HL-60 (cell line): ENCODE results near the gene CD300LB.
A peak's percentile ranks its signal among the peaks of the same experiment; 100 is the strongest.
"Not testable (repeated sequence)": the region's sequence is repeated elsewhere in the genome, so short reads cannot be mapped to it uniquely, and the experiment has no call there.

Source experiments
- DNase-seq, 2 experiments: peaks; one replicate each; pipeline ENCODE4 v3.0.0-alpha.2; 2010 to 2020; ENCODE audit warnings: low read depth in 1 of 2, low spot score in 1 of 2
- H3K27ac ChIP-seq: fragments of 250-450 bp; sonication (Bioruptor Pico); replicated peaks from 2 replicates; pipeline ENCODE4 v1.5.1; 2020; ENCODE audit warnings: mild to moderate bottlenecking, moderate library complexity
- H3K27me3 ChIP-seq: fragments of 250-450 bp; sonication (Bioruptor Pico); 2 replicates; pipeline ENCODE4 v1.5.1; 2021; ENCODE audit warnings: mild to moderate bottlenecking, moderate library complexity; ENCODE audit not compliant: insufficient read depth, poor library complexity, severe bottlenecking
- H3K4me3 ChIP-seq: replicated peaks from 2 replicates; pipeline ENCODE4 v1.5.1; 2011; ENCODE audit warnings: mild to moderate bottlenecking, control low read depth, low read length; ENCODE audit not compliant: insufficient read depth
- GABPA ChIP-seq: IDR thresholded peaks from 2 replicates; pipeline ENCODE4 v1.6.1; 2012; ENCODE audit warnings: low read depth
- POLR2AphosphoS5 ChIP-seq: IDR thresholded peaks from 2 replicates; pipeline ENCODE4 v1.6.1; 2012; ENCODE audit warnings: low read depth
- SPI1 ChIP-seq: IDR thresholded peaks from 2 replicates; pipeline ENCODE4 v1.6.1; 2012; ENCODE audit warnings: low read depth, mild to moderate bottlenecking, borderline replicate concordance
- TF ChIP-seq, protein P1 (sequence below): IDR thresholded peaks from one replicate; pipeline ENCODE4 v1.5.1; 2011; ENCODE audit warnings: low read length, control low read depth, inconsistent platforms; ENCODE audit not compliant: insufficient read depth
- TF ChIP-seq, protein P2 (sequence below): IDR thresholded peaks from 2 replicates; pipeline ENCODE4 v1.6.1; 2012; ENCODE audit warnings: low read depth; ENCODE audit not compliant: insufficient replicate concordance

Gene CD300LB

DNA sequence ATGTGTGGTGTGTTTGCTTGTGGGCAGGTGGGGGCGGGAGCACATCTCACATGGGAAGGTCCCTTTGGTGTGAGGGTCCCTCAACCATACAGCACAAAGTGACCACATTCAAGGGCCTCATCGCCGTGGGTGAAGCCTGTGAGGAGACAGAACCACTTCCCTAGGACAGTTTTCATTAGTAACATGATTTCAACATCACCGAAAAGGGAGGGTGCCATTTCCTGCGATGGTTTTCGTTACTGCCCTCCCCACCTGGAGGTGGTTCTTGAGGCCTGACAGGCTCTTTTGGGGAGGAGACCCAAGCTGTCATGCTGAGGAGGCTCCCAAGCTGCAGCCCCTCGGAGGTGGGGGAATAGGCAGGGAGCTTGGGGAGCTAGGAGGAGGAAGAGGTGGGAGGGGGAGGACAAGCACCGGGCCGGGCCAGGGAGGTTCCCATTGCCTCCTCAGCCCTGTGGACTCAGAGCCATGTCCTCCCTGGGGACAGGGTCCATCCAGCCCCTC lies 9.5 kb downstream of the CD300LB start:
- TF ChIP-seq SPI1 (peak; percentile 89; the same call in 1 of the 2 replicates), GABPA (no peak), POLR2AphosphoS5 (peak; percentile 77)
- TF ChIP-seq, protein P1, sequence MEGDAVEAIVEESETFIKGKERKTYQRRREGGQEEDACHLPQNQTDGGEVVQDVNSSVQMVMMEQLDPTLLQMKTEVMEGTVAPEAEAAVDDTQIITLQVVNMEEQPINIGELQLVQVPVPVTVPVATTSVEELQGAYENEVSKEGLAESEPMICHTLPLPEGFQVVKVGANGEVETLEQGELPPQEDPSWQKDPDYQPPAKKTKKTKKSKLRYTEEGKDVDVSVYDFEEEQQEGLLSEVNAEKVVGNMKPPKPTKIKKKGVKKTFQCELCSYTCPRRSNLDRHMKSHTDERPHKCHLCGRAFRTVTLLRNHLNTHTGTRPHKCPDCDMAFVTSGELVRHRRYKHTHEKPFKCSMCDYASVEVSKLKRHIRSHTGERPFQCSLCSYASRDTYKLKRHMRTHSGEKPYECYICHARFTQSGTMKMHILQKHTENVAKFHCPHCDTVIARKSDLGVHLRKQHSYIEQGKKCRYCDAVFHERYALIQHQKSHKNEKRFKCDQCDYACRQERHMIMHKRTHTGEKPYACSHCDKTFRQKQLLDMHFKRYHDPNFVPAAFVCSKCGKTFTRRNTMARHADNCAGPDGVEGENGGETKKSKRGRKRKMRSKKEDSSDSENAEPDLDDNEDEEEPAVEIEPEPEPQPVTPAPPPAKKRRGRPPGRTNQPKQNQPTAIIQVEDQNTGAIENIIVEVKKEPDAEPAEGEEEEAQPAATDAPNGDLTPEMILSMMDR: no peak
- TF ChIP-seq, protein P2, sequence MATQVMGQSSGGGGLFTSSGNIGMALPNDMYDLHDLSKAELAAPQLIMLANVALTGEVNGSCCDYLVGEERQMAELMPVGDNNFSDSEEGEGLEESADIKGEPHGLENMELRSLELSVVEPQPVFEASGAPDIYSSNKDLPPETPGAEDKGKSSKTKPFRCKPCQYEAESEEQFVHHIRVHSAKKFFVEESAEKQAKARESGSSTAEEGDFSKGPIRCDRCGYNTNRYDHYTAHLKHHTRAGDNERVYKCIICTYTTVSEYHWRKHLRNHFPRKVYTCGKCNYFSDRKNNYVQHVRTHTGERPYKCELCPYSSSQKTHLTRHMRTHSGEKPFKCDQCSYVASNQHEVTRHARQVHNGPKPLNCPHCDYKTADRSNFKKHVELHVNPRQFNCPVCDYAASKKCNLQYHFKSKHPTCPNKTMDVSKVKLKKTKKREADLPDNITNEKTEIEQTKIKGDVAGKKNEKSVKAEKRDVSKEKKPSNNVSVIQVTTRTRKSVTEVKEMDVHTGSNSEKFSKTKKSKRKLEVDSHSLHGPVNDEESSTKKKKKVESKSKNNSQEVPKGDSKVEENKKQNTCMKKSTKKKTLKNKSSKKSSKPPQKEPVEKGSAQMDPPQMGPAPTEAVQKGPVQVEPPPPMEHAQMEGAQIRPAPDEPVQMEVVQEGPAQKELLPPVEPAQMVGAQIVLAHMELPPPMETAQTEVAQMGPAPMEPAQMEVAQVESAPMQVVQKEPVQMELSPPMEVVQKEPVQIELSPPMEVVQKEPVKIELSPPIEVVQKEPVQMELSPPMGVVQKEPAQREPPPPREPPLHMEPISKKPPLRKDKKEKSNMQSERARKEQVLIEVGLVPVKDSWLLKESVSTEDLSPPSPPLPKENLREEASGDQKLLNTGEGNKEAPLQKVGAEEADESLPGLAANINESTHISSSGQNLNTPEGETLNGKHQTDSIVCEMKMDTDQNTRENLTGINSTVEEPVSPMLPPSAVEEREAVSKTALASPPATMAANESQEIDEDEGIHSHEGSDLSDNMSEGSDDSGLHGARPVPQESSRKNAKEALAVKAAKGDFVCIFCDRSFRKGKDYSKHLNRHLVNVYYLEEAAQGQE: no peak
- Histone ChIP-seq H3K27me3 (no peaks in the 10 kb centered on the region), H3K4me3 (no peak overlapping the region), H3K27ac (peak overlapping the region; percentile 91)
- peak; percentile 89 to 93 for DNase-seq

DNA sequence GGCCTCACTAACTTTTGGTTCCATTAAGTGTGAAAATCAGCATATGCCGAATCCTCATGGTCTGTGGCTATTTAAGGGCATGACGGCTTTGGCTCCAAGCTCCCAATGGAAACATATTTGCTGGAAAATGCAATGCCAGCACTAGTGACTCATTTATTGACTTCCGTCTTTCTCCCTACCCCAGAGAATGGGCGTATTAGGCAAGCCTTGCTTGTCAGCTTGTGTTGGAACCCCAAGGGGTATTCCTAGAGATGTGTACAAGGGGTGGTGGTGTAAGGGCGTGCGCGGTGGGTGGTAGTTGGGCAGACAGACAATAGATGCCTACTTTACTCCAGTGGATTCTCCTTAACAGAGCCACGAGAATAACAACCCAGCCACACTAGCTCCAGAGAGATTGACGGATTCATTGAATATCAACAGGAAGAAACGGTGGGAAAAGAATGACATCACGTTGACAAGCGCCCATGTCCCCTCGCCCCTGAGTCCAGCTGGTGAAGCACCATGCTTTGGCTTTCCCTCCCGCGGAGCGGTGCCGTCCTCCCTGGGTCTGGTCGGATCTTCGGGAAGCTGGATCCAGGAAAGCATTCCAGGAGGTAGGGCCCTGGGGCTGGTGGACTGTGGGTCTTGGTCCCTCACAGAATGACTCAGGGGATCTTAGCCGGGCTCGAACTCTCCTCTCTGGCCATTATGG lies 10.3 kb downstream of the CD300LB start:
- H3K4me3 ChIP-seq: no peak overlapping the region
- TF ChIP-seq, protein P2: no peak
- TF ChIP-seq GABPA: no peak
- TF ChIP-seq POLR2AphosphoS5: peak; percentile 13; the same call in 1 of the 2 replicates
- TF ChIP-seq, protein P1: no peak
- TF ChIP-seq SPI1: peak; percentile 69; the same call in 1 of the 2 replicates
- peak; percentile 73 to 85 for DNase-seq
- H3K27ac ChIP-seq: peak overlapping the region; percentile 91
- no peaks in the 10 kb centered on the region for H3K27me3 ChIP-seq

GRCh38 chr17:74520016-74520434 lies 11.2 kb downstream of the CD300LB start:
- no peaks in the 10 kb centered on the region for H3K27me3 ChIP-seq
- DNase-seq: peak; percentile 51 to 95
- peak; percentile 84; the same call in 1 of the 2 replicates for TF ChIP-seq SPI1
- TF ChIP-seq, protein P2: no peak
- TF ChIP-seq GABPA: peak; percentile 10; the same call in 1 of the 2 replicates
- TF ChIP-seq POLR2AphosphoS5: peak; percentile 69
- TF ChIP-seq, protein P1: no peak

DNA sequence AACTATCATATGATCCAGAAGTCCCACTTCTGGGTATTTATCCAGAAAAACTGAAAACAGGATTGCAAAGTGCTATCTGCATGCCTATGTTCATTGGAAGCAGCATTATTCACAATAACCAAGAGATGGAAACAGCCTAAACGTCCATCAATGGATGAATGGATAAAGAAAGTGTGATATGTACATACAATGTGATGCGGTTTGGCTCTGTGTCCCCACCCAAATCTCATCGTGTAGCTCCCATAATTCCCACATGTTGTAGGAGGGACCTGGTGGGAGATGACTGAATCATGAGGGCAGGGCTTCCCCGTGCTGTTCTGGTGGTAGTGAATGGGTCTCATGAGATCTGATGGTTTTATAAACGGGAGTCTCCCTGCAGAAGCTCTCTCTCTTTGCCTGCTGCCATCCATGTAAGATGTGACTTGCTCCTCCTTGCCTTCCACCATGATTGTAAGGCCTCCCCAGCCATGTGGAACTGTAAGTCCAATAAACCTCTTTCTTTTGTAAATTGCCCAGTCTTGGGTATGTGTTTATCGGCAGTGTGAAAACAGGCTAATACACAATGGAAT lies 12.8 kb downstream of the CD300LB start:
- H3K4me3 ChIP-seq, DNase-seq, H3K27ac ChIP-seq, H3K27me3 ChIP-seq: not testable (repeated sequence)

More at GRCh38 chr17:74520016-74520434, 11.2 kb downstream of the CD300LB start:
- H3K27ac ChIP-seq: peak overlapping the region; percentile 91
- H3K4me3 ChIP-seq: no peak overlapping the region
